Astrocyte of the spinal cord (primary cell): ENCODE data around the gene MYO15B.

Source experiments
- DNase-seq: peaks from one replicate; pipeline ENCODE4 v3.0.0; 2011; ENCODE audit warnings: low read depth, low spot score
- H3K4me3 ChIP-seq: 2 replicates; pipeline ENCODE4 v1.5.1; 2011; ENCODE audit warnings: low read depth, mild to moderate bottlenecking, low read length, moderate library complexity
- in situ Hi-C: cut with HindIII; loops from 2 replicates; pipeline ENCODE4 v1.10.0; 2017; ENCODE audit warnings: low sequenced_read_pairs
- TF ChIP-seq, protein P1 (sequence below): IDR thresholded peaks from 2 replicates; pipeline ENCODE4 v1.5.1; 2012; ENCODE audit warnings: low read depth, mild to moderate bottlenecking, low read length, inconsistent platforms

The MYO15B gene

DNA sequence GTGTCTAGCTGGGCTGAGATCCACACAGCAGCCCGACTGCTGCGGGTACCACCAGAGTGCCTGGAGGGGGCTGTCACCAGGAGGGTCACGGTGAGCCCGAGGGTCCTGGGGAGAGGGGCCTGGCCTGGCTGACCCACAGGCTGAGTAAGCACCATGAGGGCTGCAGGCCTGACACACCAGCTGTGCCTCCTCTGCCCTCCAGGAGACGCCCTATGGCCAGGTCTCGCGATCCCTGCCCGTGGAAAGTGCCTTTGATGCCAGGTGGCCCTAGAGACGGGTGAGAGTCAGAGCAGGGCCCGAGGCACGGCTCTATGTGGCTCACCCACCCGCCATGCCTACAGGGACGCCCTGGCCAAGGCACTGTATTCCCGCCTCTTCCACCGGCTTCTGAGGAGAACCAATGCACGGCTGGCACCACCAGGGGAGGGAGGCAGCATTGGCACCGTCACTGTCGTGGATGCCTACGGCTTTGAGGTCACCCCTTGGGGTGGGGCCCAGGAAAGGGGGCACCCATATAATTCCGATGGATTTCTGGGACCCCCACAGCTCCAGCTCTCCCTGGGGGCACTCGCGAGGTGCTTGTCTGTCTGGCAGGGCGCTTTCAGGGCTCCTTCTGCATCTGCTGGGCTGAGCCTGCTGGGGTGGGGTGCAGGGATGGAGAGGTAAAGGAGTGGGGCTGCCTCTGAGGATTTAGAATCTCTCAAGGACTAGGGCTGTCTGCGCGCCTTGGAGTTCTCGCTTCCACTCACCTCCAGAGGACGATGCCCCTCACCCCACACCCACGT lies 7.1 kb downstream of the MYO15B start:
- in situ Hi-C loops: no loop called here
- H3K4me3 ChIP-seq: no peak overlapping the region
- TF ChIP-seq, protein P1, sequence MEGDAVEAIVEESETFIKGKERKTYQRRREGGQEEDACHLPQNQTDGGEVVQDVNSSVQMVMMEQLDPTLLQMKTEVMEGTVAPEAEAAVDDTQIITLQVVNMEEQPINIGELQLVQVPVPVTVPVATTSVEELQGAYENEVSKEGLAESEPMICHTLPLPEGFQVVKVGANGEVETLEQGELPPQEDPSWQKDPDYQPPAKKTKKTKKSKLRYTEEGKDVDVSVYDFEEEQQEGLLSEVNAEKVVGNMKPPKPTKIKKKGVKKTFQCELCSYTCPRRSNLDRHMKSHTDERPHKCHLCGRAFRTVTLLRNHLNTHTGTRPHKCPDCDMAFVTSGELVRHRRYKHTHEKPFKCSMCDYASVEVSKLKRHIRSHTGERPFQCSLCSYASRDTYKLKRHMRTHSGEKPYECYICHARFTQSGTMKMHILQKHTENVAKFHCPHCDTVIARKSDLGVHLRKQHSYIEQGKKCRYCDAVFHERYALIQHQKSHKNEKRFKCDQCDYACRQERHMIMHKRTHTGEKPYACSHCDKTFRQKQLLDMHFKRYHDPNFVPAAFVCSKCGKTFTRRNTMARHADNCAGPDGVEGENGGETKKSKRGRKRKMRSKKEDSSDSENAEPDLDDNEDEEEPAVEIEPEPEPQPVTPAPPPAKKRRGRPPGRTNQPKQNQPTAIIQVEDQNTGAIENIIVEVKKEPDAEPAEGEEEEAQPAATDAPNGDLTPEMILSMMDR: no peak
- no peak for DNase-seq

DNA sequence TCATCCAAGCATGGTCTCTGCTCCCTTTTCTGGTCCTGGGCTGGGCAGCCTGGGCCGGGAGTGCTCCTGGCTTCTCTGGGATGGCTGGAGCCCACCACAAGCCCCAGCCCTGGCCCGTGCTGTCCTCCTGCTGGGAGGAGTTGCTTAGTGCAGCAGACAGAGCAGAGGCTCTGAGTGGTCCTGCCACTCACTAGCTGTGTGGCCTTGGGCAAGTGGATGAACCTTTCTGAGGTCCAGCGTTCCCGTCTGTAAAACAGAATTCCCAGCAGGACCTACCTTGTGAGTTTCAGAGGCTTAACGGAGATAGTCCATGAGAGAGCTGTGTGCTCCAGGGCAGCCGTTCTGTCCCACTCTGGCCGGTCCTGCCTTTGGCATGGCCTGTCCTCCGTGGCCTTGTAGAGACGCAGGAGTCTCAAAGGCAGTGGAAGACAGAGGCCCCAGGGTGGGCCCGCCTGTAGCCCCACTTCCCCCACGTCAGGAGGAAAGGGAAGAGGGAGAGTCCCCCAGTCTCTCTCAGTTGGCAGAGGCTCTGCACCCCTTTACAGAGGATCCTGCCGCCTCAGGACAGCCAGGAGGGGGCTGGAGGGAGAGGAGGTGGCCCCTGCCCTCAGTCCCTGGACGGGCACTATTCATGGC lies 7.8 kb downstream of the MYO15B start:
- TF ChIP-seq, protein P1: no peak
- H3K4me3 ChIP-seq: no peak overlapping the region
- no peak for DNase-seq
- in situ Hi-C loops: no loop called here

DNA sequence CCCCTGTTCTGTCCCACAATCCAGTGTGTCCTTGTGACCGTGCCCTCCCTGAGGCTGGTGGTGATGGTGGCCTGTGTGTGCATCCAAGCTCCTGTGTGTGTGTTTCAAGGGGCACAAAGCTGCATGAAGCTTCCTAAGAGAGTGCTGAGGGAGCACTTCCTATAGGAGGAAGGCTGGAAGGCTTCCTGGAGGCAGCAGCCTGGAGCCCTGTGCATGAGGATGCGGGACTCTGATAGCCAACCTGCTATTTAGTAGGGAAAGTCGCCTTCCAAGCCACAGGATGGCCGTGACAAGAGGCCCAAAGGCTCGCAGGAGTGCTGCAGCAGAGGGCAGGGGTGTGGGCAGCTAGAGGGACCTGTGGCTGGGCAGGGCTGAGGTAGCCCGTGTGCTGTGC lies 8.3 kb downstream of the MYO15B start:
- H3K4me3 ChIP-seq: no peak overlapping the region
- in situ Hi-C loops: no loop called here
- TF ChIP-seq, protein P1: no peak
- no peak for DNase-seq

DNA sequence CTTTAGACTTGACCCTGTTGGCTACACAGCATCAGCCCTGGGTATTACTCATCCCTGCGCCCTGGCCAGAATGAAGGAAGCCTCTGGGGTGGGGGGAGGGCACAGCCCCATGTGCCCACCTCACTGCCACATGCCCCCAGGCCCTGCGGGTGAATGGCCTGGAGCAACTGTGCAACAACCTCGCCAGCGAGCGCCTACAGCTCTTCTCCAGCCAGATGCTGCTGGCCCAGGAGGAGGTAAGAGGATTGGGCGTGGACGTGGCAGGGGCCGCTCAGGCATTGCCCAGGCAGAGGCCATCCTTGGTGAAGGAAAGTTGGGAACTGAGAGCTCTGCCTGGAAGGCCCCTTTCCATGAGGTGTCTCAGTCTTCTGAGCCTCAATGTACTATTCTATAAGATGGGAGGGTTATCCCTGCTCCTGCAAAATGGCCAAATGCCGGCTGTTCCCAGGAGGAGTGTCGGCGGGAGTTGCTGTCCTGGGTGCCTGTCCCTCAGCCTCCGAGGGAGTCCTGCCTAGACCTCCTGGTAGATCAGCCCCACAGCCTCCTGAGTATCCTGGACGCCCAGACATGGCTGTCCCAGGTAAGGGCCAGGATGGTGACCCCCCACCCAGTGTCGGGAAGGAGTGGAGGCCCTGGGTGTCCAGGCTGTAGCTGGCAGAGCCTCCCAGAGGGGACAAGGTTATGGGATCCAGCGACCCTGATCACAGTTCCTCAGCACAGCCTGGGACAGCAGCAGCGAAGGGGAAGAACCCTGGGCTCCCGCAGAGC lies 8.9 kb downstream of the MYO15B start:
- H3K4me3 ChIP-seq: no peak overlapping the region

DNA sequence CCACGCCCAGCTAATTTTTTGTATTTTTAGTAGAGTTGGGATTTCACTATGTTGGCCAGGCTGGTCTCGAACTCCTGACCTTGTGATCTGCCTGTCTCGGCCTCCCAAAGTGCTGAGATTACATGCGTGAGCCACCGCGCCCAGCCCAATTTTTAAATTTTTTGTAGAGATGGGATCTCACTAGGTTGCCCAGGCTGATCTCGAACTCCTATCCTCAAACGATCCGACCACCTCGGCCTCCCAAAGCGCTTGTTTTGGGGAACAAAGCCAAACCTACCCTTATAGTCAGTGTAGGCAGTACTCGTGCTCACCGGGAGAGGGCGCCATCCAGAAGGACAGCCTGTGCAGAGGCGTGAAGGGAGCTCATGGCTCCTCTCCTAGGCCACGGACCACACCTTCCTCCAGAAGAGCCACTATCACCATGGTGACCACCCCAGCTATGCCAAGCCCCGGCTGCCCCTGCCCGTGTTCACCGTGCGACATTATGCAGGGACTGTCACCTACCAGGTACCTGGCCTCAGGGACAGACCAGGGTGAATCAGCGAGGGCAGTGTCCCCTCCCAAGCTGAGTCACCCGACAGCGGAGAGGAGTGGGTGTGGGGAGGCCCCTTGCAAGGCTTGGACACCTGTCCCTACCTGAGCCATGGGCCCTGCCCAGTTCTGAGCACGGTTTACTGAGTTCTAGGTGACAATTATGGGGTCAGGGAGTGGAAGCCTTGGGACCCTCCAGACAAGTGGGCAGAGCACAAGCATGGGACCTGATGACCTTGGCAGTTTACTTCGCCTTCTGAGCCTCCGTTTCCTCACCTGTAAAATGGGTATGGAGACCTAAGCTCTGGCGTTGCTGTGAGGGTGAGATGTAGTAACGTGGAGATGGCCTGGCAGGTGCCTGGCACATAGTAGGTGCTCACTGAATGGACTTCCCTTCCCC lies 13.7 kb downstream of the MYO15B start:
- in situ Hi-C loops: no loop called here
- H3K4me3 ChIP-seq: no peak overlapping the region
- DNase-seq: no peak
- TF ChIP-seq, protein P1: peak; percentile 81

More for the DNA sequence above, 8.9 kb downstream of the MYO15B start:
- in situ Hi-C loops: no loop called here
- DNase-seq: no peak
- TF ChIP-seq, protein P1: no peak

DNA sequence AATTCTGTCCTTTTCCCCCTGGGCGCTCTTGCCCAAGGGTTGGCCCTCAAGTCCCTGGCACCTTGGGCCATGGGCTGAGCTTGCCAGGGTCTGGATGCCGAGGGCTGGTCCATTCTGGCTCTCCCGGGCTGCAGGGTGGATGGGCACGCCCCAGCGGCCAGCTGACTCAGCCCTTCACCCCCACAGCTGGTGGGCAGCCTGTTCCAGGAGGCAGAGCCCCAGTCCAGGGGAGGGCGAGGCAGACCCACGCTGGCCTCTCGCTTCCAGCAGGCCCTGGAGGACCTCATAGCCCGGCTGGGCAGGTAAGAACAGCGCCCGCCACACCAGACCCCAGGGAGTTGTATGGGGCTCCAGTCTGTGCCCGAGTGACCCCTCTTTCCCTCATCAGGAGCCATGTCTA lies 15.0 kb downstream of the MYO15B start:
- DNase-seq: no peak
- TF ChIP-seq, protein P1: no peak
- H3K4me3 ChIP-seq: no peak overlapping the region
- in situ Hi-C loops: no loop called here
